ENCODE measurements around the gene TMEM203.

GRCh38 chr9:137221506-137222111 is 16.2 kb upstream of the TMEM203 start:
- TF ChIP-seq CTCF (optimal IDR thresholded peaks at IDR 0.05 in 1 of 3, IDR thresholded peaks at IDR 0.05 in 1 of 3, conservative IDR thresholded peaks at IDR 0.05 in 1 of 3; ENCODE audit: extremely low read depth in 1 of 3, insufficient read depth in 2 of 3, low read length in 3 of 3) (no peak), EZH2 (IDR thresholded peaks at IDR 0.05; ENCODE audit: low read length) (no peak)

Data from keratinocyte (primary cell).